Left lobe of liver (tissue), 2 donors: ENCODE data around the gene CA5A. TPM values are rescaled to one million over a fixed set of nuclear protein-coding genes. Genes with fewer than 3 reads are reported as not detected.
"Not testable (repeated sequence)": the region's sequence is repeated elsewhere in the genome, so short reads cannot be mapped to it uniquely, and the experiment has no call there.

ENCODE experiments used
- ATAC-seq: fragments of 200-7000 bp; cut with Tn5 transposase; one replicate; pipeline ENCODE4 v1.9.1; 2020; ENCODE audit warnings: mild to moderate bottlenecking, moderate library complexity
- DNase-seq: peaks from one replicate; pipeline ENCODE4 v3.0.0-alpha.2; 2020; ENCODE audit warnings: low spot score
- total RNA-seq: library from RNA; stranded (reverse); gene quantifications from one replicate; pipeline ENCODE4 v1.2.1, GENCODE V29; 2021
- donor health status: DM: no; HTN: no; CAD: no; lungs with moderate emphysema.
- donor health status: DM: no; HTN: yes; CAD: no.

The CA5A gene
- total RNA-seq, result 35.7 TPM

DNA sequence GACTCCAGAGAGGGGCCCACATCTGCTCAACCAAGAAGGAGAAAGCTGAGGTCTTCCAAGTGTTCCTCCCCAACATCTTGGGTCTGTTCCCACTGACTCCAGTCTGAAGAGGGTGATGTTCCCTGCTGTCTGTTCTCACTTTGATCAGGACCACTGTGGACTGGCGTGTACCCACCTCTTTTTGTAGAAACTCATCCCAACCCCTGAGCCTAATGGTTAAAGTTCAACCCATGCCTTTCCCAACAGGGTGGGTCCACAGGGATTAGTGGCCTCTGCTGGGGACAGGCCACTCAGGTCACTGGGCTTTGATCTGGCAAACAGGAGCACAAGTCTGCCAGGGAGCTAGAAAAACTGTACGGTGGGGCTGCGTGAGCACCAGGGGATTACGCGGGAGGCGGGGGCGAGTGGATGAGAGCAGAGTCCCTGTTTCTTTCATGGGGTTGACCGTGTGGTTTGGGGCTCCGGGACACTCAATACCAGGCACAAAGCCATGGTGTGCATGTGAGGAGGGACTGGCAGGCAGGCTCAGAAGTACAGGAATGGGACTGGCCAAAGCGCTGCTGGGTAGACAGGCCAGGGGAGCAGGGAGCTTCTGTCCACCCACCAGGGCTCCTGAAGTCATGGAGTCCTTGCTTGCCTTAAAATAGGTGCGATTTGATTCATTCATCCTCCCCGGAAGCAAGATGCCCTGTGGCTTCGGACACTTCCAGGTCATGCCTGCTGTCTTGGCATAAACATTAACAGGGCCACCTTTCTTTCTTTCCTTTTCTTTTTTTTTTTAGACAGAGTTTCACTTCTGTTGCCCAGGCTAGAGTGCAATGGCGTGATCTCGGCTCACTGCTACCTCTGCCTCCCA is at the start of gene CA5A:
Gene CA5A (minus strand): TSS at position 155 of the 856 bp plus-strand sequence. CDS start 79 bp downstream, at position 76.
- ATAC-seq (peak; percentile 69), DNase-seq (peak; percentile 94)

- ATAC-seq, DNase-seq: not testable (repeated sequence)
Observed at GRCh38 chr16:87985493-87985892, 49.2 kb upstream of the CA5A start.

DNA sequence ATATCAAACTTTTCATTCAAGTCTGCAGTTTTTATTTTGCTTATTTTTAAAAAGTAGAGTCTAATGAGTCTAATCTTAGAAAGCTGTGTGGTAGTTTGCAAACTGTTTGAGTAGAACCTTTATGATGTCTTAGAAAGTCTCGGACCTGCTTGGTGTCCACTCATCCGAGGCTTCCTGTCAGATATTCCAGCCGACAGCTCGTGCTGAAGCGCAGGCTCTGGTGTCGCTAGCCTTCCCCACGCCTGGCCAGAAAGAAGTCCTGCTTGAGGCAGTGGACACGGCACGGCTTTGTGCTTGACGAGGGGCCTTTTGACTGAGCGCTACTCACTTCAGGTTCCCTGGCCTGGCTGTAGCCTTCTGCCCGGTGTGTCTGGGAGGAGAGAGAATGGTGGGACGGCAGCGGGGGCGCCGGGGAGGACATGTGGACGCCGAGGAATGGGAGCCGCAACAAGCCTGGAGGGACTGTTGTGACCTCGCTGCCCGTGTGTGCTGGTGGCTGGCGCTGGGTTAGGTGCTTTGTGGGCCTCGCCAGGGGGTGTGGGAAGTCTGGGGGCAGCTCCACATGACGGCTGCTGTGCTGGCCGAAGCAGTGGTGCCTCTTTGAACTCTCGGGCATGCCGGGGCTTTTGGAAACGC is 48.4 kb upstream of the CA5A start:
- no peak for ATAC-seq
- DNase-seq, result no peak

DNA sequence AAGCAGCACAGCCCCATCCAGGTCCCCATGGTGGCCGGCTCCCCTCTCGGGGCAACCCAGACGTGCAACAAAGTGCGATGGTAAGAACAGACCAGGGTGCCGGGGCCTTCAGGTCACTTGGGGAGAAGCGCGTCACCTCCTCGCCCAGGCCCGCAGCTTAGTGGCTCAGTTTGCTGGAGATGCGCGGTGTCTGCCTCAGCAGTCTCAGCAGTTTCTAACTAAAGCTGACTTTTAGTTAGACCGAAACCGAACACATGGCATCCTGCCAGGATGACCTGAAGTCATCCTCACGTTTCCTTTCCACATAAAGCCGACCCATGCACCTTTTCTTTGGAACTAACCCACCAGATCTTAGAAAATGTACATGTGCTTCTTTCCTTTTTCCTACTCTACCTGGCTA is 47.9 kb upstream of the CA5A start:
- not testable (repeated sequence) for ATAC-seq

GRCh38 chr16:87983737-87984097 is 47.4 kb upstream of the CA5A start:
- ATAC-seq, result not testable (repeated sequence)

More for the DNA sequence above, 47.9 kb upstream of the CA5A start:
- peak; percentile 39 for DNase-seq

GRCh38 chr16:87983072-87983736 is 46.9 kb upstream of the CA5A start:
- not testable (repeated sequence) for DNase-seq
- peak; percentile 73 for ATAC-seq

More at GRCh38 chr16:87983737-87984097, 47.4 kb upstream of the CA5A start:
- DNase-seq, result not testable (repeated sequence)

DNA sequence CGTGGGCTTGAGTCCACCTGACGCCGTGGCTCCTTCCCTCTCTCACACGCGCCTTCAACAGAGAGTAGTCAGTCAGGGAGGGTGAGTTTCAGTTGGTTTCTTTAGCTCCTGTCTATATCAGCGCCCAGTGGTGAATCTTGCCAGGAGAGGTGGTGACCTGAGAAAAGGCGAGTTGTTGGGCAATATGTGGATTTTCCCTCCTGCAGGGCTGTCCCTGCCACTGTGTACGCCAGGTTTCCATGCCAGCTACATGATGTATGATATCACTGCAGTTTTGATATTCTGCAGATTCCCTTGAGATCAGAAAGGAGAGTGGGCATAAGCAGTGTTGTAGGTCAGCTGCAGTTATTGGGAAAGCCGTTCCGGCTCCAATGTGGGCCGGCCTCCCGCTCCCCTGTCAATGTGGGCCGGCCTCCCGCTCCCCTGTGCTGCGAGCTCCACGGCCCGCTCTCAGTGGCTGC is 46.3 kb upstream of the CA5A start:
- peak; percentile 79 for ATAC-seq
- DNase-seq, result peak; percentile 86

GRCh38 chr16:87981376-87981775 is 45.0 kb upstream of the CA5A start:
- ATAC-seq, DNase-seq: not testable (repeated sequence)

DNA sequence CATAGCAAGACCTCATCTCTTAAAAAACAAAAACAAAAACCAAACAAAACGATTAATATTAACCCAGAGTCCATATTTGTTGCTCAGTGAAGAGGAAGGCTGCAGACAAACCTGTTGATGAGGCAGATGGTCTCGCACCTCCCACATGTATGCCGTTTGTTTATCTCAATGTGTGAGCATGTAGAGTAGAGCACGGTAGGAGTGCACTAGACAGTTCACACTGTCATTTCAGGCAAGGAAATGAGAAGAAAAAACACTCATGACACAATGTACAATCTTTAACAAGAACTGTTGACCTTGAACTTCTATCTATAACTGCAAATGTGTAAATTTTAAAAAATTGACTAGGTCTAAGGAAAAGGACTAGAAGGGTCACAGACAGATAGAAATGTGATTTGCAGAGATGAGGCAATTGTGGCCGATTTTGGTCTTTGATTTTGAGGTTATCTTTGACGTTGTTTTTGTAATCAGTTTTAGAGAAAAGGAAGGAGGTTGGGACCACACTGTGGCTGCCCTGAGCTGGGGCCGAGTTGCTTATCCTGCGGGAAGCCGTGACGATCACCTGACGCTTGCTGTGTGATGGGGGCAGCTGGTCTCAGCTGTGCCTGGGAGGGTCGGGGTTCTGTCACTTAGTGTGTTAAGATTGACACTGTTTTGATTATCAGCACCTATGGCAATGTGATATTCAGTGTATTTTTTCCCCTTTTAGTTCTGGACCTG is 43.7 kb upstream of the CA5A start:
- not testable (repeated sequence) for ATAC-seq, DNase-seq

DNA sequence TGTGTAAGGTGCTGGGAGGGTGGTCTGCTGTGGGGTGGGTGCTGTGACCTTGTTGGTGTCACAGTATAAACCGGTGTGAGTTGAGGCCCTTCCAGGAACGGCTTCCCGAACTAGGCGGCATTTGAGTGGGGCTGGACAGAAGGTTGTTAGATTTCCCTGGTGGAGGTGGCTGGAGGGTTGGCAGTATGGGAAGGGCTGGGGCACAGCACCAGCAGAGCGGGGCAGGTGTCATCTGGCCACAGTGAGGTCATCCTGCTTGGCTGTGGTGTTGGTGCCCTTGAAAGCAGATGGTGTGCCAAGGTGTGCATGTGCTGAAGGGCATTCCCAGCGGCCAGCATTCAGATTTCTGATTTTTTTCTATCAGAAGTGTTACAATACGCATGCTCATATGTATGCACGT is 43.0 kb upstream of the CA5A start:
- DNase-seq, result peak; percentile 88
- peak; percentile 86 for ATAC-seq

GRCh38 chr16:87978127-87978526 is 41.8 kb upstream of the CA5A start:
- no peak for DNase-seq
- no peak for ATAC-seq

DNA sequence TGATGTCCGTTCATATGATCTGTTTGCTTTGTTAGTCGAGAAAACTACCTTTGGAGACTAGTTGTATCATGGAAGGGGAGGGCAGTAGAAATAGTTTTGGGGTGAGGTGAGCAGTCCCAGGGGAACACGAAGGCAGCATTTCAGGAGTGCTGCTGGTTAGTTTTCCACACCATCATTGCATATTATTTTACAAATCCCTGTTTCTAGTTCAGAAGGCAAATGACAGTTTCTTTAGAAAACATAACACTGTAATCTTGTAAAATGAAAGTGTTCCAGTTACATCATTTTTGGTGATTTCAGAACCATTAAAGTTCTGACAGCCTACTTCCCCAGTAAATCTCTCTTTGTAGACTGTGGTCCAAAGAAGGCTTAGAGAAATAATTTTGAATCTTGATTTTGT is 40.3 kb upstream of the CA5A start:
- ATAC-seq, result no peak
- DNase-seq, result no peak

DNA sequence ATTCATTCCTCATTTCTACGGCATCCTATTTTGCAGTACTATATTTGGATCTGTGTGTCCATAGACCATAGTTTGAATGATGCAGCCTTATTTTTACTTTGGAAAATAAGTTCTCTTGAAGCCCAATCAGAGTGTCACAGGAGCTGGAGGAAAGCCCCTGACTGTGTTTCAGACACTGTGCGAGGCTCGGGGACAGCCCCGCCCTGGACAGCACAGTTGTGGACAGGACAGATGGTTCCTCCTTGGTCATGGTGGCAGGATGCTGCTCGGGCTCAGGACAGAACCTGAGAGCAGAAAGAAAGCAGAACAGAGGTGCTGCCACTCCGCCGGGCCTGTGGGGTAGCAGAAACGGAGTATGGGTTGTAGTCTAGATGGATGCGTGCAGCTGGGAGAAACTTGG is 37.8 kb upstream of the CA5A start:
- ATAC-seq (no peak), DNase-seq (no peak)

GRCh38 chr16:87973717-87974116 is 37.4 kb upstream of the CA5A start:
- no peak for ATAC-seq
- DNase-seq, result no peak

DNA sequence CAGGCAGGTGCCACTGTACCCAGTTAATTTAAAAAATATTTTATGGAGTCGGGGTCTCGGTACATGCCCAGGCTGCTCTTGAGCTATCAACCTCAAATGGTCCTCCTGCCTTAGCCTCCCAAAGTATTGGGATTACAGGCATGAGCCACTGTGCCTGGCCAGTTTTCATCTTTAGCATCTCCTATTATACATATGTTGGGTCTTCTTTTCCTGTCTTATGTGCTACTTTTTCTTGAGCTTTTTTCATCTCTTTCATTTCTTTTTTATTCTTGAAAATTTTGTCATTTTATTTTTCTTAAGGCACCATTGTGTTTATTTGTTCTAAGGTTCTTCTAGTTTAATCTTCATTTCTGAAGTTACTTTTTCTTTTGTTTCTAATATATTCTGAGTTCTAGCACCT is 35.6 kb upstream of the CA5A start:
- no peak for ATAC-seq
- no peak for DNase-seq

GRCh38 chr16:87970186-87970585 is 33.9 kb upstream of the CA5A start:
- no peak for ATAC-seq
- no peak for DNase-seq

DNA sequence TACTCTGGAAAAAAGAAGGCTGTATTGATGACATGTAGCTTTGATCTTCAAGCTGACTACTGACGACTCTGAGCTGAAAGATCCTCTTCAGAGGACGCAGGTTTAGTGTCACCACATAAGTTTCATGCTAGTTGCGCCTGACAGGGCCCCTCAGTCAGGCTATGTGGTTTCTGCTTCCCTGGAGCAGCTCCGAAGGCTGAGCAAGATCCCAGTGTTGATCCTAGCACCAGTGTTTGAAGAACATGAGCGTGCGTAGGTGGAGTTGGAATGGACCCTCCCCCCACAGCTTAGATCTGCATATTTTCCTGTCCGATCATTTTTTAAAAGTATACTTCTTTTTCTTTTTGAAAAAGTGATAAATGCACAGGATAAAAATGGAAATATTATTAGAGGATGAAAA is 32.2 kb upstream of the CA5A start:
- DNase-seq, result no peak
- ATAC-seq, result peak; percentile 40

GRCh38 chr16:87966685-87967185 is 30.4 kb upstream of the CA5A start:
- no peak for DNase-seq
- peak; percentile 69 for ATAC-seq

GRCh38 chr16:87966064-87966645 is 29.8 kb upstream of the CA5A start:
- peak; percentile 26 for ATAC-seq
- no peak for DNase-seq

DNA sequence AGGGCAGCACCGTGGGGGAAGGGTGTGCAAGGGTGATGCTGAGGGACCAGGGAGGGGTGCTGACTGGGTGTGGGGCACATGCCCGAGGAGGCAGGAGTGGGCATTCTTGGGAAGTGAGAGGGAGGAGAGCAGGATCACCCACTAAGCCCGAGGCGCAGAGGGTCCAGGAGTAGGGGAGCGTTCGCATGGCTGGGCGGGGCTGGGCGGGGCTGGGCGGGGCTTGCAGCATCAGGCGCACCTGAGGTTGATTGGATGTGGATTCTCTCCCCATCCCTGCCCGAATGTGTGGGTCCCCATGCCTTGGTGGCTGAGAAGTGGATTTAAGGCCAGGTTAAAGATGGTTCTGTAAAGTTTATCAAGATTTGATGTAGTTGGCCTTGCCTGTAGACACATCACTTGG is 29.1 kb upstream of the CA5A start:
- DNase-seq, result no peak
- ATAC-seq, result no peak
